Measurements from ENCODE around the gene LRCH4. TPM values are rescaled to one million over a fixed set of nuclear protein-coding genes. Genes with fewer than 3 reads are reported as not detected.

The LRCH4 gene
- total RNA-seq, 6 donors from 2014 or later, result 88.5 to 493 (median 121) TPM

GRCh38 chr7:100572949-100573675, 12.8 kb downstream of the LRCH4 start:
- ATAC-seq (ENCODE audit: low FRiP score in 2 of 2), result no peak
- TF ChIP-seq POLR2AphosphoS5 (IDR thresholded peaks at IDR 0.05) (no peak), EP300 (IDR thresholded peaks at IDR 0.05) (no peak)
- no peak overlapping the region for H3K4me3 ChIP-seq
- H3K36me3 ChIP-seq, result peaks cover 34 to 60% (median 55%) of the 10 kb centered on the region in 4 donors
- 97% methylated on average over 10 to 18 of the region's 30 CpGs for WGBS, 2 donors
- H3K27ac ChIP-seq, result no peak overlapping the region
- no peak for DNase-seq
- no peaks in the 10 kb centered on the region for H3K27me3 ChIP-seq
- no peaks in the 10 kb centered on the region for H3K9me3 ChIP-seq
- H3K4me1 ChIP-seq, result peaks cover 13 to 25% (median 17%) of the 10 kb centered on the region in 4 donors

GRCh38 chr7:100572281-100572948, 13.5 kb downstream of the LRCH4 start:
- Histone ChIP-seq H3K27me3 (no peaks in the 10 kb centered on the region), H3K27ac (no peak overlapping the region), H3K9me3 (no peaks in the 10 kb centered on the region), H3K4me1 (peaks cover 13 to 32% (median 18%) of the 10 kb centered on the region in 4 donors), H3K4me3 (no peak overlapping the region), H3K36me3 (peaks cover 27 to 53% (median 48%) of the 10 kb centered on the region in 4 donors)
- ATAC-seq (ENCODE audit: low FRiP score in 2 of 2) (no peak), DNase-seq (no peak)
- 72 to 87% methylated on average over 15 to 19 of the region's 20 CpGs for WGBS, 2 donors
- TF ChIP-seq POLR2A (IDR thresholded peaks at IDR 0.05) (no peak), EP300 (IDR thresholded peaks at IDR 0.05) (no peak), POLR2AphosphoS5 (IDR thresholded peaks at IDR 0.05) (no peak), CTCF (IDR thresholded peaks at IDR 0.05) (no peak)

GRCh38 chr7:100571829-100572116, 14.2 kb downstream of the LRCH4 start:
- WGBS, 2 donors, result 80 to 95% methylated on average over 1 to 2 of the region's 2 CpGs
- DNase-seq (no peak), ATAC-seq (ENCODE audit: low FRiP score in 2 of 2) (no peak)
- Histone ChIP-seq H3K4me1 (peaks cover 13 to 32% (median 18%) of the 10 kb centered on the region in 4 donors), H3K4me3 (no peak overlapping the region), H3K27ac (no peak overlapping the region), H3K9me3 (no peaks in the 10 kb centered on the region), H3K36me3 (peaks cover 22 to 46% (median 42%) of the 10 kb centered on the region in 4 donors), H3K27me3 (no peaks in the 10 kb centered on the region)
- TF ChIP-seq EP300 (IDR thresholded peaks at IDR 0.05) (no peak), POLR2AphosphoS5 (IDR thresholded peaks at IDR 0.05) (no peak), POLR2A (IDR thresholded peaks at IDR 0.05) (no peak), CTCF (IDR thresholded peaks at IDR 0.05) (no peak)

- Histone ChIP-seq H3K9me3 (no peaks in the 10 kb centered on the region), H3K4me1 (peaks cover 13 to 32% (median 18%) of the 10 kb centered on the region in 4 donors), H3K27ac (no peak overlapping the region), H3K27me3 (no peaks in the 10 kb centered on the region), H3K36me3 (peaks cover 16 to 40% (median 36%) of the 10 kb centered on the region in 4 donors), H3K4me3 (no peak overlapping the region)
- WGBS, 2 donors, result 78 to 86% methylated on average over 19 to 26 of the region's 26 CpGs
- no peak for ATAC-seq (ENCODE audit: low FRiP score in 2 of 2)
- DNase-seq, result no peak
- TF ChIP-seq EP300 (IDR thresholded peaks at IDR 0.05), result no peak
- TF ChIP-seq CTCF (IDR thresholded peaks at IDR 0.05), result no peak
- no peak for TF ChIP-seq POLR2AphosphoS5 (IDR thresholded peaks at IDR 0.05)
- TF ChIP-seq POLR2A (IDR thresholded peaks at IDR 0.05), result no peak
Observed at GRCh38 chr7:100570954-100571828, 14.7 kb downstream of the LRCH4 start.

Measured in upper lobe of left lung (tissue), 6 donors.